Pons (tissue), 1 donor: ENCODE data around the gene ZNF93.
"Not testable (repeated sequence)": the region's sequence is repeated elsewhere in the genome, so short reads cannot be mapped to it uniquely, and the experiment has no call there.

ENCODE experiments used
- DNase-seq: peaks from one replicate; pipeline ENCODE4 v3.0.0-alpha.2; 2016; ENCODE audit warnings: low spot score

Gene ZNF93

DNA sequence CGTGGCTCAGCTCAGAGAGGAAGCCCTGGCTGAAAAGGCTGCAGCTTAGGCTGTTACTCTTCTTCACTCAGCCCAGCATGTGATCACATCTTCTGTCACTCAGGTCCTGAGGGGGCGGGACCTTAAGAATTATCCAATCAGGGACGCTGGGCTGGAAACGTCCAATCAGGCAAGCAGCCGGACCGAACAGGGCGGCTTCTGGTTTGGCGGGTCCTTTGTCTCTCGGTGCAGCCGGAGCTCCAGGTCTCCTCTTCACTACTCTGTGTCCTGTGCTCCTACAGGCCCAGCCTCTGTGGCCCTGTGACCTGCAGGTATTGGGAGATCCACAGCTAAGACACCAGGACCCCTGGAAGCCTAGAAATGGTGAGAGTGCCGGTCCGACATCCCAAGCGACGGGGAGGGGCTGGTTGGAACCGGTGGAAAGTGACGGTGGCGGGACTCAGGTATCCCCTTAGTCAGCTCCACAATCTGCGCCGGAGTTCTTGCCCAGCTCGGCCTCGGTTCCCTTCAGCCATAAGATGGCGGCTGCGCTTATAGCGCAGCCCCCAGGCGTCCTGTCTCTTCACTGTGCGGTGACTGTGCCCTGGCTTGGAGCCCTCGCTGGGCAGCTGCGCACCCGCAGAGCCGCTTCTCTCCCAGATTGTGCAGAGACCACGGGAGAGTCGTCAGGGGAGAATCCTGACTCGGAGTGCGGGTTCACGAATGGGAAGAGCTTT, at the start of gene ZNF93:
Gene ZNF93, plus strand, starts transcription at position 218 of the 716 bp plus-strand sequence. Its CDS starts 143 bp downstream, at position 361.
- peak; percentile 98 for DNase-seq

DNA sequence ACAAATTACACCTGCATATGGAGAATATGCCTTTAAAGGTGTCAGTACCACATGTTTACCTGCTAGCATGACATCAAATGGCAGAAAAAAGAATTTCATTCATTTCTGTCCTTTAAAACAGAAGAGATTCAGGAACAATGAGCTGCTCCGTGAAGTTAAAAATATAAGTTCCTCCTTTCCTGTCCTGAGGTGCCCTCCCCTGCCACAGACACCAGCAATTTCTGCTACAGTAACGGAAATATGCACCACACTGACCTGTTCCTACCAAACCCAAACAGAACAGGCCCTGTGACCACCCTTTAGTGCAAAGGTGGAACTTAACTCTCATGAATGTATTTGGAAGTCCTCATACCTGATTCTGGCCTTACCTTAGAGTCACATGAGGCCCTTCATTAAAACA, 49.0 kb upstream of the ZNF93 start:
- not testable (repeated sequence) for DNase-seq

DNA sequence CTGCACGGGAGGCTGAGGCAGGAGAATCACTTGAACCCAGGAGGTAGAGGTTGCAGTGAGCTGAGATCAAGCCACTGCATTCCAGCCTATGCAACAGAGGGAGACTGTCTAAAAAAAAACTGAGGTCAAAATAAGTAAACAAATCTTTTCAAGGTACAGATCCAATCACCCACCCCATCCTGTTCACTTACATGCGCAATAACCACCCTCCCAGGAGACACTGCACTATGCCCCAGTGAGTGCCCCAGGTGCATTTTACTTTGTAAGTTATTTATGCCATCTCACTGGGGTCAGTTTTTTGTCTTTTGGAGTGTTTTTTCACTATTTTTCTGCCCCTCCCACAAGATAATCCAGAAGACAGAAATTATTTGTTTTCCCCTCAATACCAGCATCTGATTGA, 42.0 kb upstream of the ZNF93 start:
- no peak for DNase-seq

- DNase-seq: peak; percentile 30
Observed at GRCh38 chr19:19860756-19861390, 39.9 kb upstream of the ZNF93 start.

DNA sequence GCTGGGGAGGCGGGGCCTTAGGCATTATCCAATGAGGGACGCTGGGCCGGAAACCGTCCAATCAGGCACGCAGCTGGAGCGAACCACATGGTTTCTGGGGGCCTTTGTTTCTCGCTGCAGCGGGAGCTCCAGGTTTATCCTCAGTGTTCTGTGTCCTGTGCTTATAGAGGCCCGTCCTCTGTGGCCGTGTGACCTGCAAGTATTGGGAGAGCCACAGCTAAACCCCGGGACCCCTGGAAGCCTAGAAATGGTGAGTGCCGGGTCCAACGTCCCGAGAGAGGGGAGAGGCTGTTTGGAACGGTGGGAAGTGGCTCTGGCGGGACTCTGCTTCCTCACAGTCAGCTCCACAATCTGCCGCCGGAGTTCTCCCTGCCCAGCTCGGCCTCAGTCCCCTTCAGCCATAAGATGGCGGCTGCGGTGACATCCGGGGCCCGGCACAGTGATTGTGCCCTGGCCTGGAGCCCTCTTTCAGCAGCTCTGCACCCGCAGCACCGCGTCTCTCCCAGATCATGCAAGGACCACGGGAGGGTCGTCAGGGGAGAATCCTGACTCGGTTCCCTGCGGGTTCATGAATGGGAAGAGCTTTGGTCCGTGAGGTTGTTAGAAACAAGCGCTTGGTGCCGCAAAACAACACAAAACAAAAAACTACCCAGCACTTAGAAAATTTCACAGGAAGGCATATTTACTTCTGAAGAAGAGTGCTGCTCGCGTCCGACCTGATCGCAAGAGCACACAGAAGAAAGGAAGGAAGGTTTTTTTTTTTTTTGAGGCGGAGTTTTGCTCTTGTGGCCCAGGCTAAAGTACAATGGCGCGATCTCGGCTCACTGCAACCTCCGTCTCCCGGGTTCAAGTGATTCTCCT, 34.8 kb upstream of the ZNF93 start, which contains the start of gene ZNF253:
Gene ZNF253, plus strand, starts transcription at position 133 of the 861 bp plus-strand sequence. Its CDS starts 115 bp downstream, at position 248.
- peak; percentile 99 for DNase-seq

DNA sequence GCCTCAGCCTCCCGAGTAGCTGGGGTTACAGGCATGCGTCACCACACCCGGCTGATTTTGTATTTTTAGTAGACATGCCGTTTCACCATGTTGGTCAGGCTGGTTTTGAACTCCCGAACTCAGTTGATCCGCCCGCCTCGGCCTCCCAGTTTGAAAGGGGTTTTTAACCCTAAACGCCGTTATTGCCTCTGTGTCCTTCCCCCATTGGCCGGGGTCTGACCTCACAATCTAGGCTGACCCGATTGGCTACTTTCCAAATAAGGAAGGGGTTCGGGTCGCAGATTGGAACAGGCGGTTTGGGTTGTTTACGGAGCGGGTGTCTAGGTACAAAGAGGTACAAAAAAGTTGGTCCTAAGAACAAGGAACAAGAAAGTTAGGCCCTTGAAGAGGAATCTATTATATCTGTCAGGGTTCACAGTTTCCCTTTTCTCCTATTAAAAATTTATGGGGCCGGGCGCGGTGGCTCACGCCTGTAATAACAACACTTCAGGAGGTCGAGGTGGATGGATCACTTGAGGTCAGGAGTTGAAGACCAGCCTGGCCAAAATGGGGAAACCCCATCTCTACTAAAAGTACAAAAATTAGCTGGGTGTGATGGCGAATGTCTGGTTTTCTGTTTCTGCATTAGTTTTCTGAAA, 34.0 kb upstream of the ZNF93 start:
- DNase-seq: peak; percentile 2

DNA sequence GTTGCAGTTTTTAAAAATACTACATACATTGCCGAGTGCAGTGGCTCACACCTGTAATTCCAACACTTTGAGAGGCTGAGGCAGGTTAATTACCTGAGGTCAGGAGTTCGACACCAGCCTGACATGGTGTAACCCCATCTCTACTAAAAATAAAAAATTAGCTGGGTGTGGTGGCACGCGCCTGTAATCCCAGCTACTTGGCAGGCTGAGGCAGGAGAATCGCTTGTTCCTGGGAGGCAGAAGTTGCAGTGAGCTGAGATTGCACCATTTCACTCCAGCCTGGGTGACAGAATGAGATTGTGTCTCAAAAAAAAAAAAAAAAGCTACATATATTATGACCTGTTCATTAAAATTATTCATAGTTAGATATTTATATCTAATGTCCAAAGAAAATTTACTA, 30.7 kb upstream of the ZNF93 start:
- not testable (repeated sequence) for DNase-seq

GRCh38 chr19:19871932-19872331, 28.8 kb upstream of the ZNF93 start:
- no peak for DNase-seq

DNA sequence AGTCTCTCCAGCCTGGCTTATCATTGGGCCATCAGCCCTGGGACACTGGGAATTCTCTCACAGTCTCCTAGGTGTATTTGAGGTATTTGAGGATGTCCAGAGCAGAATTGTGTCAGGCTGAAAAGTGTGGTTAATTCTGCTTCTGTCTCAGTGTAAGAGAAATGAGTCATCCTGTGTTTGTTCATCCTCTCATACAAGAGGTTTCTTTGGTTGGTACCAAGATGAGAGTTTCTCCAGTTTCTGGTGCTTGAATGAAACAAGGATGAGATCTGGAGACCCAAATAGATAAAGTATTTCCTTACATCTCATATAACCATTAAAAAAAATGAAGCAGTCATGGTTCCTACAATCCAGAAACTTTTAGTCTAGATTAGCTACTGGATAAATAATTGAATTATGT, 27.4 kb upstream of the ZNF93 start:
- no peak for DNase-seq

- no peak for DNase-seq
Observed at GRCh38 chr19:19877724-19878123, 23.0 kb upstream of the ZNF93 start.

GRCh38 chr19:19884583-19884982, 16.2 kb upstream of the ZNF93 start:
- no peak for DNase-seq

DNA sequence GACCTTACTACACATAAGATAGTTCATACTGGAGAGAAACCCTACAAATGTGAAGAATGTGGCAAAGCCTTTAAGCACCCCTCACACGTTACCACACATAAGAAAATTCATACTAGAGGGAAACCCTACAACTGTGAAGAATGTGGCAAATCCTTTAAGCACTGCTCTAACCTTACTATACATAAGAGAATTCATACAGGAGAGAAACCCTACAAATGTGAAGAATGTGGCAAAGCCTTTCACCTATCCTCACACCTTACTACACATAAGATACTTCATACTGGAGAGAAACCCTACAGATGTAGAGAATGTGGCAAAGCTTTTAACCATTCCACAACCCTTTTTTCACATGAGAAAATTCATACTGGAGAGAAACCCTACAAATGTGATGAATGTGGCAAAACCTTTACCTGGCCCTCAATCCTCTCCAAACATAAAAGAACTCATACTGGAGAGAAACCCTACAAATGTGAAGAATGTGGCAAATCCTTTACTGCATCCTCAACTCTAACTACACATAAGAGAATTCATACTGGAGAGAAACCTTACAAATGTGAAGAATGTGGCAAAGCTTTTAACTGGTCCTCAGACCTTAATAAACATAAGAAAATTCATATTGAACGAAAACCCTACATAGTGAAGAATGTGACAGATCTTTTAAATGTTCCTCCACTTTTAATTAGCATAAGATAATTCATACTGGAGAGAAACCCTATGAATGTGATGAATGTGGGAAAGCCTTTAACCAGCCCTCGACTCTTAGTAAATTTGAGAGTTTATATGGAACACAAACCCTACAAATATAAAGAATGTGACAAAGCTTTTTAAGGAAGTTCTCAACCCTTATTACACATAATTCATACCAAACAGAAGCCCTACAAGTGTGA, 8.4 kb upstream of the ZNF93 start:
- DNase-seq: not testable (repeated sequence)

DNA sequence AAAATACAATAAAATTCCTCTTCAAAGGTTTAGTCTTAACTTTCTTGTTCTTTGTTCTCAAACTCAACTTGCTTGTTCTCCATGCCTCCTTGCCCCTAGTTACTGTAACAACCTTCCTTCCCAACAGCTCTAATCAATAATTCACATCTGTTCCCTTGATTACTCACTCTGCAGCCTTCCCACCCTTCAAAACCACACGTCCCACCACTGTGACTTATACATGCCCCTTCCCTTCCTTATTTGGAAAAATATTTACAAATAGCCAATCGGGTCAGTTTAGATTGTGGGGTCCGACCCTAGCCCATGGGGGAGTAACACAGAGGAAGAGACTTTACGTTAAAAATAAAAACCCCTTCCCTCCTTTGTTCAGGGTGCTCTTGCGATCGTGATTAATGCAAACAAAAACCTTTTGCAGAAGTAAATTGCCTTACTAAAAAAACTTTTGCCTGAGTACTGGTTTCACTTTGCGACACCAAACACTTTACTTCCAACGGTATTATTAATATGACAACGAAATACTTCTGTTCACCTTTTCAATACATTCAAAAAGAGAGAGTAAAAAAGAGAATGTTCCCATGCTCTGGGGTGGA, 512 bp upstream of the ZNF93 start:
- no peak for DNase-seq

GRCh38 chr19:19907551-19907950, 6.8 kb downstream of the ZNF93 start:
- DNase-seq: not testable (repeated sequence)

DNA sequence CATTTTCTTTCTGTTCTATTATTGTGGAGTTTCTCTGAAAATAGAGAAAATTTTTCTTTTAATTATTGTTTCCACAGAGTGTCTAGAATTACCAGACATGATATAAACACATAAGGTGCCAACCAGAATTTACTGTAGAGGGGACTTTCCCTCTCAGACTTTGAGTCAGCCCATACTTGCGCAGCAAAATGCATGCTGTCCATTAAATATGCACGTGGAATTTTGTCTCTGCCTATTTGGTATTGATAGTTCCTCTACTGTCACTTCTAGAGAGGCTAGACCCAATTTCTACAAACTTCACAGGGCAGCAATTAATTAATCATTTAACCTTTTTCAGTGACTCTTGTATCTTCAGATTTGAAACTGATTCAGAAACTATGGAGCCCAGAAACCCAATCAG, 8.9 kb downstream of the ZNF93 start:
- DNase-seq: no peak

- DNase-seq: no peak
Observed at GRCh38 chr19:19911150-19911549, 10.4 kb downstream of the ZNF93 start.

DNA sequence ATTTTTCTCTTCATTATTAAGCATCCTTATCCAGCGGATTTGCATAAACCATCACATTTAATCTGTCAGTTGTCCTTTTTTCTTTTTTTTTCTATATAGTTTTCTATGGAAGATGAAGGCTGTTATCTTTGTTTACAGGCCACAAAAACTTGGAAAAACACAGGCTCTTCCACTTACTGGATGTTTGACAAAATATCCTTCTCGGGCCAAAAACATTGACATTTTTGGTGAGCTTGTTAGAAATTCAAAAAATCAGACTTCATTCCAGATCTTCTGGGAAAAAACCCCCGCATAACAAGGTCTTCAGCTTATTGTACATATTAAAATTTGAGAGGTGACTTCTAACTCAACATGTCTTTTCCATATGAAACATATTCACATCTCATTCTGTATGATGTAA, 13.8 kb downstream of the ZNF93 start:
- DNase-seq: no peak

- DNase-seq: peak; percentile 19
Observed at GRCh38 chr19:19930417-19930816, 29.7 kb downstream of the ZNF93 start.

DNA sequence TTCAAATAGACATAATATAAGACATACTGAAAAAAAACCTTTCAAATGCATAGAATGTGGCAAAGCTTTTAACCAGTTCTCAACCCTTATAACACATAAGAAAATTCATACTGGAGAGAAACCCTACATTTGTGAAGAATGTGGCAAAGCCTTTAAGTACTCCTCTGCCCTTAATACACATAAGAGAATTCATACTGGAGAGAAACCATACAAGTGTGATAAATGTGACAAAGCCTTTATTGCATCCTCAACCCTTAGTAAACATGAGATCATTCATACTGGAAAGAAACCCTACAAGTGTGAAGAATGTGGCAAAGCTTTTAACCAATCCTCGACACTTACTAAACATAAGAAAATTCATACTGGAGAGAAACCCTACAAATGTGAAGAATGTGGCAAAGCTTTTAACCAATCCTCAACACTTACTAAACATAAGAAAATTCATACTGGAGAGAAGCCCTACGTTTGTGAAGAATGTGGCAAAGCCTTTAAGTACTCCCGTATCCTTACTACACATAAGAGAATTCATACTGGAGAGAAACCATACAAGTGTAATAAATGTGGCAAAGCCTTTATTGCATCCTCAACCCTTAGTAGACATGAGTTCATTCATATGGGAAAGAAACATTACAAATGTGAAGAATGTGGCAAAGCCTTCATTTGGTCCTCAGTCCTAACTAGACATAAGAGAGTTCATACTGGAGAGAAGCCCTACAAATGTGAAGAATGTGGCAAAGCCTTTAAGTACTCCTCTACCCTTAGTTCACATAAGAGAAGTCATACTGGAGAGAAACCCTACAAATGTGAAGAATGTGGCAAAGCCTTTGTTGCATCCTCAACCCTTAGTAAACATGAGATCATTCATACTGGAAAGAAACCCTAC, 32.9 kb downstream of the ZNF93 start:
- DNase-seq: not testable (repeated sequence)

GRCh38 chr19:19937403-19937802, 36.7 kb downstream of the ZNF93 start:
- no peak for DNase-seq
